Measurements from ENCODE around the gene SGSH. TPM values are rescaled to one million over a fixed set of nuclear protein-coding genes. Genes with fewer than 3 reads are reported as not detected.

SGSH gene
- total and polyA plus RNA-seq, 2 experiments from 2014 or later = 21.2 to 63.5 TPM

DNA sequence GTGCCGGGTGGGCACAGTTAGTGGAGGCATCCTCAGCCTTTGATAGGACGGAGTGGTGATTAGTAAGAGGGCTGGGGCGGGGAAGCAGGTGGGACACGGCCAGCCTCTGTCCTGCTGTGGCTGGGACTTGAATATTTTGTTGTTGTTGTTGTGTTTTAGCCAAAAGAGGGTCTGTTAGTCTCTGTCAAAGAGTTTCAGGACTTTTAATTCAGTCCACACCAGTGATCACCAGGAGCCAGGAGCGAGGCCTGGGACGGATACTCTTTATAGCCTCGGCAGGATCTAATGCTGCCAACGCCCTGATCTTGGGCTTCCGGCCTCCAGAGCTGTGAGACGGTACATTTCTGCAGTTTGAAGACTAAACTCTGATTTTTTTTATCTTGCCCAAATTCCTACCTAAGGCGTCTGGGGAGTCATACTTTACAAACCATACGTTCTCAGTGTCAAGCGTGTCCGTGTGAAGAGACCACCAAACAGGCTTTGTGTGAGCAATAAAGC lies 37.6 kb upstream of the SGSH start:
- H2AFZ ChIP-seq = no peak overlapping the region
- H3K4me3 ChIP-seq = no peak overlapping the region
- no peak overlapping the region for H3K9ac ChIP-seq
- DNase-seq = no peak
- H3K27me3 ChIP-seq (replicated peaks; ENCODE audit: insufficient read depth) = no peaks in the 10 kb centered on the region
- H3K36me3 ChIP-seq (ENCODE audit: low read depth) = no peaks in the 10 kb centered on the region
- no peaks in the 10 kb centered on the region for H3K9me3 ChIP-seq (ENCODE audit: low read depth)
- H3K9me2 ChIP-seq (ENCODE audit: insufficient read depth) = no peaks in the 10 kb centered on the region
- H3K4me1 ChIP-seq (ENCODE audit: insufficient read depth) = peaks cover 25% of the 10 kb centered on the region
- in situ Hi-C loops (cut with MboI) = no loop called here
- H4K20me1 ChIP-seq (ENCODE audit: insufficient read depth) = no peaks in the 10 kb centered on the region
- WGBS, 2 experiments (ENCODE audit: low coverage in 1 of 2, low lambda C conversion rate in 2 of 2, missing lambda C conversion rate in 2 of 2) = 75 to 80% methylated on average over 14 of the region's 14 CpGs
- TF ChIP-seq EZH2 (IDR thresholded peaks at IDR 0.05; ENCODE audit: insufficient read depth, poor library complexity, severe bottlenecking) (no peak), EZH2phosphoT487 (IDR thresholded peaks at IDR 0.05; ENCODE audit: insufficient read depth, low read depth) (no peak)
- no peak overlapping the region for H3K27ac ChIP-seq
- peaks cover 12% of the 10 kb centered on the region for H3K79me2 ChIP-seq (ENCODE audit: insufficient read depth)
- peaks cover 35% of the 10 kb centered on the region for H3F3A ChIP-seq (ENCODE audit: insufficient read depth)
- no peak overlapping the region for H3K4me2 ChIP-seq (ENCODE audit: unreplicated experiment)

DNA sequence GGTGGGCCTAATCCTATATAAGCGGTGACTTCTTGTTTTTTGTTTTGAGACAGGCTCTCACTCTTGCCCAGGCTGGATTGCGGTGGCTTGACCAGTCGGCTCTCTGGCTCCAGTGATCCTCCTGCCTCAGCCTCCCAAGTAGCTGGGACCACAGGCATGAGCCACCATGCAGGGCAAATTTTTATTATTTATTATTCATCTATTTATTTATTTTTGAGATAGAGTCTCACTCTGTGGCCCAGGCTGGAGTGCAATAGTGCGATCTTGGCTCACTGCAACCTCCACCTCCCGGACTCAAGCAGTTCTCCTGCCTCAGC lies 35.9 kb upstream of the SGSH start:
- Histone ChIP-seq H3K9ac (no peak overlapping the region), H3K4me2 (ENCODE audit: unreplicated experiment) (no peak overlapping the region), H3K9me3 (ENCODE audit: low read depth) (no peaks in the 10 kb centered on the region), H3K4me1 (ENCODE audit: insufficient read depth) (peaks cover 17% of the 10 kb centered on the region), H3K36me3 (ENCODE audit: low read depth) (no peaks in the 10 kb centered on the region), H3F3A (ENCODE audit: insufficient read depth) (peaks cover 31% of the 10 kb centered on the region), H3K27ac (peak overlapping the region; percentile 91), H3K4me3 (no peak overlapping the region), H3K79me2 (ENCODE audit: insufficient read depth) (no peaks in the 10 kb centered on the region), H3K27me3 (replicated peaks; ENCODE audit: insufficient read depth) (no peaks in the 10 kb centered on the region), H2AFZ (no peak overlapping the region), H3K9me2 (ENCODE audit: insufficient read depth) (no peaks in the 10 kb centered on the region), H4K20me1 (ENCODE audit: insufficient read depth) (no peaks in the 10 kb centered on the region)
- 96 to 98% methylated on average over 5 of the region's 5 CpGs for WGBS, 2 experiments (ENCODE audit: low coverage in 1 of 2, low lambda C conversion rate in 2 of 2, missing lambda C conversion rate in 2 of 2)
- in situ Hi-C loops (cut with MboI) = no loop called here
- no peak for DNase-seq
- TF ChIP-seq EZH2 (IDR thresholded peaks at IDR 0.05; ENCODE audit: insufficient read depth, poor library complexity, severe bottlenecking) (no peak), EZH2phosphoT487 (IDR thresholded peaks at IDR 0.05; ENCODE audit: insufficient read depth, low read depth) (no peak)

- Histone ChIP-seq H3K4me1 (ENCODE audit: insufficient read depth) (peaks cover 17% of the 10 kb centered on the region), H4K20me1 (ENCODE audit: insufficient read depth) (no peaks in the 10 kb centered on the region), H3K4me3 (peak overlapping the region; percentile 20), H3K4me2 (ENCODE audit: unreplicated experiment) (peak overlapping the region; percentile 67), H3K27me3 (replicated peaks; ENCODE audit: insufficient read depth) (no peaks in the 10 kb centered on the region), H3K36me3 (ENCODE audit: low read depth) (no peaks in the 10 kb centered on the region), H3K9me3 (ENCODE audit: low read depth) (no peaks in the 10 kb centered on the region), H3K9ac (peak overlapping the region; percentile 56), H3F3A (ENCODE audit: insufficient read depth) (peaks cover 28% of the 10 kb centered on the region), H3K27ac (peak overlapping the region; percentile 91), H3K79me2 (ENCODE audit: insufficient read depth) (no peaks in the 10 kb centered on the region), H3K9me2 (ENCODE audit: insufficient read depth) (no peaks in the 10 kb centered on the region), H2AFZ (peak overlapping the region; percentile 34; the same call in 1 of the 2 replicates)
- WGBS, 2 experiments (ENCODE audit: low coverage in 1 of 2, low lambda C conversion rate in 2 of 2, missing lambda C conversion rate in 2 of 2) = 50 to 55% methylated on average over 13 of the region's 13 CpGs
- DNase-seq = peak; percentile 95
- TF ChIP-seq EZH2phosphoT487 (IDR thresholded peaks at IDR 0.05; ENCODE audit: insufficient read depth, low read depth) = 0 out of 2 replicates have a peak, but pooled peaks have one; percentile 28
- TF ChIP-seq EZH2 (IDR thresholded peaks at IDR 0.05; ENCODE audit: insufficient read depth, poor library complexity, severe bottlenecking) = no peak
- in situ Hi-C loops (cut with MboI) = no loop called here
Observed at GRCh38 chr17:80254396-80255251, 34.5 kb upstream of the SGSH start.

DNA sequence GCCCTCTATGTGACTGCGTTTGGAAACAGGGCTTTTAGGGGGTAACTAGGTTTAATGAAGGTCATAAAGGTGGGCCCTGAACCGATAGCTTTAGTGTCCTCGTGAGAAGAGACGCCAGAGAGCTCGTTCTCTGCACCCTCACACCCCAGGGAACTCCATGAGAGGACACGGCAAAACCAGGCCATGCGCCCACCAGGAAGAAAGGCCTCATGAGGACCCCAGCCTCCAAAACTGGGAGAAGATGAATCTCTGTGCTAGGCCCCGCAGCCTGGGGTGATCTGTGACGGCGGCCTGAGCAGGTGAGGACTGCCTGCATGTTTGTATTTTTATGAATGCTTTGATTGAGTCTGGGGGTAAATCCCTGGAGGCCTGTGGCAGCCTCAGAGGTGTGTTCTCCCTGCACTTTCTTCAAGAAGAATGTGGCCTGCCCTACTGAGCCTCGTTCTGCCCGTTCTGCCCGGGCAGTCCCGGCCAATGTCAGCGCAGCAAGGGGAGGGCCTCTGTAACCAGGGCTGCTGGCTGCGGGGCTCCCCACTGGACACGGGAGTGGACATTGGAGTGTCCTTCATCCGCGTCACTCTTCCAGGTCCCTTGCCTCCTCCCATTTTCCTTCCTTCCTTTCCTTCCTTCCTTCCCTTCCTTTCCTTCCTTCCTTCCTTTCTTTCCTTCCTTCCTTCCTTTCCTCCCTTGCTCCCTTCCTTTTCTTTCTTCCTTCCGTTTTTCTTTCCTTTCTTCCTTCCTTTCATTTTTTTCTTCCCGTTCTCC lies 33.7 kb upstream of the SGSH start:
- Histone ChIP-seq H2AFZ (no peak overlapping the region), H3F3A (ENCODE audit: insufficient read depth) (peaks cover 20% of the 10 kb centered on the region), H3K36me3 (ENCODE audit: low read depth) (no peaks in the 10 kb centered on the region), H3K27me3 (replicated peaks; ENCODE audit: insufficient read depth) (no peaks in the 10 kb centered on the region), H3K9ac (peak overlapping the region; percentile 56; the same call in 1 of the 2 replicates), H4K20me1 (ENCODE audit: insufficient read depth) (no peaks in the 10 kb centered on the region), H3K9me2 (ENCODE audit: insufficient read depth) (no peaks in the 10 kb centered on the region), H3K79me2 (ENCODE audit: insufficient read depth) (no peaks in the 10 kb centered on the region), H3K4me2 (ENCODE audit: unreplicated experiment) (peak overlapping the region; percentile 67), H3K27ac (peak overlapping the region; percentile 91), H3K4me1 (ENCODE audit: insufficient read depth) (peaks cover 17% of the 10 kb centered on the region), H3K4me3 (no peak overlapping the region), H3K9me3 (ENCODE audit: low read depth) (no peaks in the 10 kb centered on the region)
- in situ Hi-C loops (cut with MboI) = no loop called here
- TF ChIP-seq EZH2phosphoT487 (IDR thresholded peaks at IDR 0.05; ENCODE audit: insufficient read depth, low read depth) (no peak), EZH2 (IDR thresholded peaks at IDR 0.05; ENCODE audit: insufficient read depth, poor library complexity, severe bottlenecking) (no peak)
- 98 to 99% methylated on average over 21 of the region's 21 CpGs for WGBS, 2 experiments (ENCODE audit: low coverage in 1 of 2, low lambda C conversion rate in 2 of 2, missing lambda C conversion rate in 2 of 2)
- no peak for DNase-seq

Data from GM23248 (cell line).